ENCODE measurements around the gene GABRD.

DNA sequence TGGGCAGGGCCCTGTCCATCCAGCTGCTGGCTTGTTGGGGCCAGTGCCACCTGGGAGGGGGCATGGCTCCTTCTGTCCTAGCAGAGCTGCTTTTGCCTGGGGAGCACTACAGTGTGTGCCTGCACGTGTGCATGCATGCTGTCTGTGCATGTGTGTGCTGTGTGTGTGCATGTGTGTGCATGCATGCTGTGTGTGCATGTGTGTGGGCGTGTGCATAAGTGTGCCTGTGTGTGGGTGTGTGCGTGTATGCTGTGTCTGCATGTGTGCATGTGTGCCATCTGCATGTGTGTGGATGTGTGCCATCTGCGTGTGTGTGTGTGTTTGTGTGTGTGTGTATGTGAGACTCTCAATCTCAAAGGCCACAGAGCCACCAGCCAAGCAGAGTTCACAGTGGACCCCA is 22.7 kb downstream of the GABRD start:
- TF ChIP-seq, protein P1, sequence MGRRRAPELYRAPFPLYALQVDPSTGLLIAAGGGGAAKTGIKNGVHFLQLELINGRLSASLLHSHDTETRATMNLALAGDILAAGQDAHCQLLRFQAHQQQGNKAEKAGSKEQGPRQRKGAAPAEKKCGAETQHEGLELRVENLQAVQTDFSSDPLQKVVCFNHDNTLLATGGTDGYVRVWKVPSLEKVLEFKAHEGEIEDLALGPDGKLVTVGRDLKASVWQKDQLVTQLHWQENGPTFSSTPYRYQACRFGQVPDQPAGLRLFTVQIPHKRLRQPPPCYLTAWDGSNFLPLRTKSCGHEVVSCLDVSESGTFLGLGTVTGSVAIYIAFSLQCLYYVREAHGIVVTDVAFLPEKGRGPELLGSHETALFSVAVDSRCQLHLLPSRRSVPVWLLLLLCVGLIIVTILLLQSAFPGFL (CRISPR knock-in tag; IDR thresholded peaks at IDR 0.05; ENCODE audit: borderline replicate concordance), result no peak
- TF ChIP-seq, protein P2, sequence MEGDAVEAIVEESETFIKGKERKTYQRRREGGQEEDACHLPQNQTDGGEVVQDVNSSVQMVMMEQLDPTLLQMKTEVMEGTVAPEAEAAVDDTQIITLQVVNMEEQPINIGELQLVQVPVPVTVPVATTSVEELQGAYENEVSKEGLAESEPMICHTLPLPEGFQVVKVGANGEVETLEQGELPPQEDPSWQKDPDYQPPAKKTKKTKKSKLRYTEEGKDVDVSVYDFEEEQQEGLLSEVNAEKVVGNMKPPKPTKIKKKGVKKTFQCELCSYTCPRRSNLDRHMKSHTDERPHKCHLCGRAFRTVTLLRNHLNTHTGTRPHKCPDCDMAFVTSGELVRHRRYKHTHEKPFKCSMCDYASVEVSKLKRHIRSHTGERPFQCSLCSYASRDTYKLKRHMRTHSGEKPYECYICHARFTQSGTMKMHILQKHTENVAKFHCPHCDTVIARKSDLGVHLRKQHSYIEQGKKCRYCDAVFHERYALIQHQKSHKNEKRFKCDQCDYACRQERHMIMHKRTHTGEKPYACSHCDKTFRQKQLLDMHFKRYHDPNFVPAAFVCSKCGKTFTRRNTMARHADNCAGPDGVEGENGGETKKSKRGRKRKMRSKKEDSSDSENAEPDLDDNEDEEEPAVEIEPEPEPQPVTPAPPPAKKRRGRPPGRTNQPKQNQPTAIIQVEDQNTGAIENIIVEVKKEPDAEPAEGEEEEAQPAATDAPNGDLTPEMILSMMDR (IDR thresholded peaks at IDR 0.05), result no peak
- TF ChIP-seq SMAD3 (CRISPR knock-in tag; IDR thresholded peaks at IDR 0.05; ENCODE audit: borderline replicate concordance) (no peak), ZNF138 (CRISPR knock-in tag; conservative IDR thresholded peaks at IDR 0.05) (no peak), NR2C2 (CRISPR knock-in tag; IDR thresholded peaks at IDR 0.05) (no peak), ATF1 (CRISPR knock-in tag; IDR thresholded peaks at IDR 0.05) (no peak)
- TF ChIP-seq, protein P3, sequence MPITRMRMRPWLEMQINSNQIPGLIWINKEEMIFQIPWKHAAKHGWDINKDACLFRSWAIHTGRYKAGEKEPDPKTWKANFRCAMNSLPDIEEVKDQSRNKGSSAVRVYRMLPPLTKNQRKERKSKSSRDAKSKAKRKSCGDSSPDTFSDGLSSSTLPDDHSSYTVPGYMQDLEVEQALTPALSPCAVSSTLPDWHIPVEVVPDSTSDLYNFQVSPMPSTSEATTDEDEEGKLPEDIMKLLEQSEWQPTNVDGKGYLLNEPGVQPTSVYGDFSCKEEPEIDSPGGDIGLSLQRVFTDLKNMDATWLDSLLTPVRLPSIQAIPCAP (CRISPR knock-in tag; IDR thresholded peaks at IDR 0.05), result no peak
- TF ChIP-seq, protein P4, sequence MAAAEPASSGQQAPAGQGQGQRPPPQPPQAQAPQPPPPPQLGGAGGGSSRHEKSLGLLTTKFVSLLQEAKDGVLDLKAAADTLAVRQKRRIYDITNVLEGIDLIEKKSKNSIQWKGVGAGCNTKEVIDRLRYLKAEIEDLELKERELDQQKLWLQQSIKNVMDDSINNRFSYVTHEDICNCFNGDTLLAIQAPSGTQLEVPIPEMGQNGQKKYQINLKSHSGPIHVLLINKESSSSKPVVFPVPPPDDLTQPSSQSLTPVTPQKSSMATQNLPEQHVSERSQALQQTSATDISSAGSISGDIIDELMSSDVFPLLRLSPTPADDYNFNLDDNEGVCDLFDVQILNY (CRISPR knock-in tag; IDR thresholded peaks at IDR 0.05), result no peak
- TF ChIP-seq, protein P5, sequence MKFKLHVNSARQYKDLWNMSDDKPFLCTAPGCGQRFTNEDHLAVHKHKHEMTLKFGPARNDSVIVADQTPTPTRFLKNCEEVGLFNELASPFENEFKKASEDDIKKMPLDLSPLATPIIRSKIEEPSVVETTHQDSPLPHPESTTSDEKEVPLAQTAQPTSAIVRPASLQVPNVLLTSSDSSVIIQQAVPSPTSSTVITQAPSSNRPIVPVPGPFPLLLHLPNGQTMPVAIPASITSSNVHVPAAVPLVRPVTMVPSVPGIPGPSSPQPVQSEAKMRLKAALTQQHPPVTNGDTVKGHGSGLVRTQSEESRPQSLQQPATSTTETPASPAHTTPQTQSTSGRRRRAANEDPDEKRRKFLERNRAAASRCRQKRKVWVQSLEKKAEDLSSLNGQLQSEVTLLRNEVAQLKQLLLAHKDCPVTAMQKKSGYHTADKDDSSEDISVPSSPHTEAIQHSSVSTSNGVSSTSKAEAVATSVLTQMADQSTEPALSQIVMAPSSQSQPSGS (CRISPR knock-in tag; IDR thresholded peaks at IDR 0.05; ENCODE audit: borderline replicate concordance, low read depth), result no peak
- TF ChIP-seq, protein P6, sequence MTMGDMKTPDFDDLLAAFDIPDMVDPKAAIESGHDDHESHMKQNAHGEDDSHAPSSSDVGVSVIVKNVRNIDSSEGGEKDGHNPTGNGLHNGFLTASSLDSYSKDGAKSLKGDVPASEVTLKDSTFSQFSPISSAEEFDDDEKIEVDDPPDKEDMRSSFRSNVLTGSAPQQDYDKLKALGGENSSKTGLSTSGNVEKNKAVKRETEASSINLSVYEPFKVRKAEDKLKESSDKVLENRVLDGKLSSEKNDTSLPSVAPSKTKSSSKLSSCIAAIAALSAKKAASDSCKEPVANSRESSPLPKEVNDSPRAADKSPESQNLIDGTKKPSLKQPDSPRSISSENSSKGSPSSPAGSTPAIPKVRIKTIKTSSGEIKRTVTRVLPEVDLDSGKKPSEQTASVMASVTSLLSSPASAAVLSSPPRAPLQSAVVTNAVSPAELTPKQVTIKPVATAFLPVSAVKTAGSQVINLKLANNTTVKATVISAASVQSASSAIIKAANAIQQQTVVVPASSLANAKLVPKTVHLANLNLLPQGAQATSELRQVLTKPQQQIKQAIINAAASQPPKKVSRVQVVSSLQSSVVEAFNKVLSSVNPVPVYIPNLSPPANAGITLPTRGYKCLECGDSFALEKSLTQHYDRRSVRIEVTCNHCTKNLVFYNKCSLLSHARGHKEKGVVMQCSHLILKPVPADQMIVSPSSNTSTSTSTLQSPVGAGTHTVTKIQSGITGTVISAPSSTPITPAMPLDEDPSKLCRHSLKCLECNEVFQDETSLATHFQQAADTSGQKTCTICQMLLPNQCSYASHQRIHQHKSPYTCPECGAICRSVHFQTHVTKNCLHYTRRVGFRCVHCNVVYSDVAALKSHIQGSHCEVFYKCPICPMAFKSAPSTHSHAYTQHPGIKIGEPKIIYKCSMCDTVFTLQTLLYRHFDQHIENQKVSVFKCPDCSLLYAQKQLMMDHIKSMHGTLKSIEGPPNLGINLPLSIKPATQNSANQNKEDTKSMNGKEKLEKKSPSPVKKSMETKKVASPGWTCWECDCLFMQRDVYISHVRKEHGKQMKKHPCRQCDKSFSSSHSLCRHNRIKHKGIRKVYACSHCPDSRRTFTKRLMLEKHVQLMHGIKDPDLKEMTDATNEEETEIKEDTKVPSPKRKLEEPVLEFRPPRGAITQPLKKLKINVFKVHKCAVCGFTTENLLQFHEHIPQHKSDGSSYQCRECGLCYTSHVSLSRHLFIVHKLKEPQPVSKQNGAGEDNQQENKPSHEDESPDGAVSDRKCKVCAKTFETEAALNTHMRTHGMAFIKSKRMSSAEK (CRISPR knock-in tag; IDR thresholded peaks at IDR 0.05; ENCODE audit: borderline replicate concordance), result no peak
- TF ChIP-seq, protein P7, sequence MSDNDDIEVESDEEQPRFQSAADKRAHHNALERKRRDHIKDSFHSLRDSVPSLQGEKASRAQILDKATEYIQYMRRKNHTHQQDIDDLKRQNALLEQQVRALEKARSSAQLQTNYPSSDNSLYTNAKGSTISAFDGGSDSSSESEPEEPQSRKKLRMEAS (CRISPR knock-in tag; IDR thresholded peaks at IDR 0.05), result no peak
- TF ChIP-seq, protein P8, sequence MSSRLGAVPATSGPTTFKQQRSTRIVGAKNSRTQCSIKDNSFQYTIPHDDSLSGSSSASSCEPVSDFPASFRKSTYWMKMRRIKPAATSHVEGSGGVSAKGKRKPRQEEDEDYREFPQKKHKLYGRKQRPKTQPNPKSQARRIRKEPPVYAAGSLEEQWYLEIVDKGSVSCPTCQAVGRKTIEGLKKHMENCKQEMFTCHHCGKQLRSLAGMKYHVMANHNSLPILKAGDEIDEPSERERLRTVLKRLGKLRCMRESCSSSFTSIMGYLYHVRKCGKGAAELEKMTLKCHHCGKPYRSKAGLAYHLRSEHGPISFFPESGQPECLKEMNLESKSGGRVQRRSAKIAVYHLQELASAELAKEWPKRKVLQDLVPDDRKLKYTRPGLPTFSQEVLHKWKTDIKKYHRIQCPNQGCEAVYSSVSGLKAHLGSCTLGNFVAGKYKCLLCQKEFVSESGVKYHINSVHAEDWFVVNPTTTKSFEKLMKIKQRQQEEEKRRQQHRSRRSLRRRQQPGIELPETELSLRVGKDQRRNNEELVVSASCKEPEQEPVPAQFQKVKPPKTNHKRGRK (CRISPR knock-in tag; IDR thresholded peaks at IDR 0.05; ENCODE audit: borderline replicate concordance), result no peak
